Measurements from ENCODE around the gene MRFAP1.

The MRFAP1 gene

GRCh38 chr4:6640292-6641163 is at the start of gene MRFAP1:
Gene MRFAP1, plus strand, starts transcription at chr4:6640685. Its CDS starts 178 bp downstream, at chr4:6640863.
- peak; percentile 96 for DNase-seq (ENCODE audit: low read depth in 2 of 2)
- TF ChIP-seq CTCF (IDR thresholded peaks at IDR 0.05; ENCODE audit: low read depth, low read length), result no peak
- H3K4me3 ChIP-seq (replicated peaks in 1 of 2; ENCODE audit: low read depth in 2 of 2, low read length in 2 of 2), result peak within 1 kb of the TSS; percentile 86 to 95

GRCh38 chr4:6591313-6591712 is 49.2 kb upstream of the MRFAP1 start:
- DNase-seq (ENCODE audit: low read depth in 2 of 2), result no peak
- TF ChIP-seq CTCF (IDR thresholded peaks at IDR 0.05; ENCODE audit: low read depth, low read length), result no peak
- no peak overlapping the region for H3K4me3 ChIP-seq (replicated peaks in 1 of 2; ENCODE audit: low read depth in 2 of 2, low read length in 2 of 2)

GRCh38 chr4:6591781-6592180 is 48.7 kb upstream of the MRFAP1 start:
- TF ChIP-seq CTCF (IDR thresholded peaks at IDR 0.05; ENCODE audit: low read depth, low read length), result no peak
- H3K4me3 ChIP-seq (replicated peaks in 1 of 2; ENCODE audit: low read depth in 2 of 2, low read length in 2 of 2), result no peak overlapping the region
- DNase-seq (ENCODE audit: low read depth in 2 of 2), result no peak

GRCh38 chr4:6592804-6593563 is 47.5 kb upstream of the MRFAP1 start:
- no peak for TF ChIP-seq CTCF (IDR thresholded peaks at IDR 0.05; ENCODE audit: low read depth, low read length)
- DNase-seq (ENCODE audit: low read depth in 2 of 2), result no peak
- no peak overlapping the region for H3K4me3 ChIP-seq (replicated peaks in 1 of 2; ENCODE audit: low read depth in 2 of 2, low read length in 2 of 2)

- no peak overlapping the region for H3K4me3 ChIP-seq (replicated peaks in 1 of 2; ENCODE audit: low read depth in 2 of 2, low read length in 2 of 2)
- no peak for TF ChIP-seq CTCF (IDR thresholded peaks at IDR 0.05; ENCODE audit: low read depth, low read length)
- DNase-seq (ENCODE audit: low read depth in 2 of 2), result no peak
Measured at GRCh38 chr4:6594341-6594740, 46.1 kb upstream of the MRFAP1 start.

GRCh38 chr4:6594826-6595355 is 45.6 kb upstream of the MRFAP1 start:
- DNase-seq (ENCODE audit: low read depth in 2 of 2), result peak in 1 of 2 donors; percentile 4
- TF ChIP-seq CTCF (IDR thresholded peaks at IDR 0.05; ENCODE audit: low read depth, low read length), result no peak
- H3K4me3 ChIP-seq (replicated peaks in 1 of 2; ENCODE audit: low read depth in 2 of 2, low read length in 2 of 2), result no peak overlapping the region

Data from cardiac fibroblast (primary cell).